DOHH2 (cell line): Measurements from ENCODE around the gene DNAH11.

ENCODE experiments used
- EZH2phosphoT487 ChIP-seq: fragments of 200-600 bp; sonication (generic); IDR thresholded peaks from 2 replicates; pipeline ENCODE4 v1.6.1; 2017; ENCODE audit warnings: borderline replicate concordance, mild to moderate bottlenecking, antibody characterized with exemption, low read length, moderate library complexity, mixed read lengths
- TF ChIP-seq, protein P1 (sequence below): fragments of 200-600 bp; sonication (generic); IDR thresholded peaks from one replicate; pipeline ENCODE4 v1.5.1; 2014; ENCODE audit warnings: antibody characterized with exemption, mild to moderate bottlenecking, low read depth, low read length; ENCODE audit not compliant: poor library complexity, severe bottlenecking

DNA sequence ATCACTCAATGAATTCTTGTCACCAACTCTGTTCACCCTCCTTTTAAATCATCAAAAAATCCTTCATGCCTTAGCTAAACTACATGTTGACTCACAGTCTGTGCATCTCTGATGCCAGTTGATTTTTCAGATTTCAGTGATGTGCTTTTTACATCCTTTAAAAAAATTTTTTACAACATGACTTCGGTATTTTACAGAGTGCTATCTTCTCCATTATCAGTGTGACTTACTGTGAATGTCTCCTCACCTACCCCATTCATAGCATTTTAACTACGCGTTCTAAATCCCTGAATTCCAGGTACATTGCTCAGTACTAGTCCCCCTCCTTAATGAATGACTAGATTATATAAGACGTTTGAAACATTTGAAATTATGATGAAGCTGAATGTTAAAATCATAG is 98.7 kb downstream of the DNAH11 start:
- TF ChIP-seq, protein P1, sequence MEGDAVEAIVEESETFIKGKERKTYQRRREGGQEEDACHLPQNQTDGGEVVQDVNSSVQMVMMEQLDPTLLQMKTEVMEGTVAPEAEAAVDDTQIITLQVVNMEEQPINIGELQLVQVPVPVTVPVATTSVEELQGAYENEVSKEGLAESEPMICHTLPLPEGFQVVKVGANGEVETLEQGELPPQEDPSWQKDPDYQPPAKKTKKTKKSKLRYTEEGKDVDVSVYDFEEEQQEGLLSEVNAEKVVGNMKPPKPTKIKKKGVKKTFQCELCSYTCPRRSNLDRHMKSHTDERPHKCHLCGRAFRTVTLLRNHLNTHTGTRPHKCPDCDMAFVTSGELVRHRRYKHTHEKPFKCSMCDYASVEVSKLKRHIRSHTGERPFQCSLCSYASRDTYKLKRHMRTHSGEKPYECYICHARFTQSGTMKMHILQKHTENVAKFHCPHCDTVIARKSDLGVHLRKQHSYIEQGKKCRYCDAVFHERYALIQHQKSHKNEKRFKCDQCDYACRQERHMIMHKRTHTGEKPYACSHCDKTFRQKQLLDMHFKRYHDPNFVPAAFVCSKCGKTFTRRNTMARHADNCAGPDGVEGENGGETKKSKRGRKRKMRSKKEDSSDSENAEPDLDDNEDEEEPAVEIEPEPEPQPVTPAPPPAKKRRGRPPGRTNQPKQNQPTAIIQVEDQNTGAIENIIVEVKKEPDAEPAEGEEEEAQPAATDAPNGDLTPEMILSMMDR, result no peak
- TF ChIP-seq EZH2phosphoT487, result no peak
